DOHH2 (cell line): ENCODE measurements around the gene RNF187.

ENCODE experiments used
- EZH2phosphoT487 ChIP-seq: fragments of 200-600 bp; sonication (generic); IDR thresholded peaks from 2 replicates; pipeline ENCODE4 v1.6.1; 2017; ENCODE audit warnings: borderline replicate concordance, mild to moderate bottlenecking, antibody characterized with exemption, low read length, moderate library complexity, mixed read lengths
- TF ChIP-seq, protein P1 (sequence below): fragments of 200-600 bp; sonication (generic); IDR thresholded peaks from one replicate; pipeline ENCODE4 v1.5.1; 2014; ENCODE audit warnings: antibody characterized with exemption, mild to moderate bottlenecking, low read depth, low read length; ENCODE audit not compliant: poor library complexity, severe bottlenecking

DNA sequence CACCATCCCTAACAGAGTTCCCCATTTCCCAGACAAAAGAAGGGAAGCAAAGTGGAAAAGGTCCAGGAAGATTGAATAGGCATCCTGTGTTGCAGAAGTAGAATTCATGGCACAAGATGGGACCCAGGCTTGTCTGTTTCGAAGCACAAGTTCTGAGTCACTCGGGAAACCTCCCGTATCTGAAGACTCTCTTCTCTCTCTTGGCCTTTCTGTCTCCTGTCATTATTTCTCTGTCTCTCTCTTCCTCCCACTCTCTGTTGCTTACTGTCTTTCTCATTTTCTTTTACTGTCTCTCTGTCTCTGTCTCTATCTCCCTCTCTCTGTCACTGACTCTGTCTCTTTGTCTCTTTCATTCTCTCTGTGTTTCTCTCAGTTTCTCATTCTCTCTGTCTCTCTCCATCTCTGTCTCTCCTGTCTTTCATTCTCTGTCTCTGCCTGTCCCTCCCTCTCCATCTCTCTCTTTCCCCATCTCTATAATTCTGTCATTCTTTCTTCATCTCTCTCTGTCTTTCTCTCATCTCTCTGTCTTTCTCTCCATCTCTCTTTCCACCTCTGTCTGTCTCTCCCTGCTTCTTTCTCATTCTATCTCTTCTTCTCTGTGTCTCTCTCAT, 23.7 kb downstream of the RNF187 start:
- TF ChIP-seq, protein P1, sequence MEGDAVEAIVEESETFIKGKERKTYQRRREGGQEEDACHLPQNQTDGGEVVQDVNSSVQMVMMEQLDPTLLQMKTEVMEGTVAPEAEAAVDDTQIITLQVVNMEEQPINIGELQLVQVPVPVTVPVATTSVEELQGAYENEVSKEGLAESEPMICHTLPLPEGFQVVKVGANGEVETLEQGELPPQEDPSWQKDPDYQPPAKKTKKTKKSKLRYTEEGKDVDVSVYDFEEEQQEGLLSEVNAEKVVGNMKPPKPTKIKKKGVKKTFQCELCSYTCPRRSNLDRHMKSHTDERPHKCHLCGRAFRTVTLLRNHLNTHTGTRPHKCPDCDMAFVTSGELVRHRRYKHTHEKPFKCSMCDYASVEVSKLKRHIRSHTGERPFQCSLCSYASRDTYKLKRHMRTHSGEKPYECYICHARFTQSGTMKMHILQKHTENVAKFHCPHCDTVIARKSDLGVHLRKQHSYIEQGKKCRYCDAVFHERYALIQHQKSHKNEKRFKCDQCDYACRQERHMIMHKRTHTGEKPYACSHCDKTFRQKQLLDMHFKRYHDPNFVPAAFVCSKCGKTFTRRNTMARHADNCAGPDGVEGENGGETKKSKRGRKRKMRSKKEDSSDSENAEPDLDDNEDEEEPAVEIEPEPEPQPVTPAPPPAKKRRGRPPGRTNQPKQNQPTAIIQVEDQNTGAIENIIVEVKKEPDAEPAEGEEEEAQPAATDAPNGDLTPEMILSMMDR, result no peak
- TF ChIP-seq EZH2phosphoT487, result no peak
